SJCRH30 (cell line): ENCODE data around the gene LYRM9. TPM values are rescaled to one million over a fixed set of nuclear protein-coding genes. Genes with fewer than 3 reads are reported as not detected.
A peak's percentile ranks its signal among the peaks of the same experiment; 100 is the strongest.
"Not testable (repeated sequence)": the region's sequence is repeated elsewhere in the genome, so short reads cannot be mapped to it uniquely, and the experiment has no call there.

Experiments
- DNase-seq, 2 experiments: peaks; one replicate each; pipeline ENCODE4 v3.0.0-alpha.2; 2015 to 2020
- H3K27ac ChIP-seq: fragments of 250-450 bp; sonication (Bioruptor Pico); 2 replicates; pipeline ENCODE4 v1.5.1; 2020; ENCODE audit warnings: mild to moderate bottlenecking, moderate library complexity
- H3K27me3 ChIP-seq: fragments of 250-450 bp; sonication (Bioruptor Pico); 2 replicates; pipeline ENCODE4 v1.5.1; 2020; ENCODE audit warnings: mild to moderate bottlenecking, moderate library complexity
- H3K36me3 ChIP-seq: fragments of 250-450 bp; sonication (Bioruptor Pico); 2 replicates; pipeline ENCODE4 v1.5.1; 2020; ENCODE audit warnings: mild to moderate bottlenecking, moderate library complexity
- H3K4me1 ChIP-seq: fragments of 250-450 bp; sonication (Bioruptor Pico); 2 replicates; pipeline ENCODE4 v1.5.1; 2020; ENCODE audit warnings: mild to moderate bottlenecking, moderate library complexity
- H3K4me3 ChIP-seq: fragments of 250-450 bp; sonication (Bioruptor Pico); 2 replicates; pipeline ENCODE4 v1.5.1; 2020; ENCODE audit warnings: mild to moderate bottlenecking, moderate library complexity
- H3K9me3 ChIP-seq: fragments of 250-450 bp; sonication (Bioruptor Pico); replicated peaks from 2 replicates; pipeline ENCODE4 v1.5.1; 2020; ENCODE audit warnings: mild to moderate bottlenecking, moderate library complexity
- total RNA-seq: library from RNA; depleted of rRNA; stranded (reverse); fragments of >200 nt; shearing (Covaris generic); gene quantifications from 2 replicates; pipeline ENCODE4 v1.2.3, GENCODE V29; 2014

LYRM9 gene
- total RNA-seq, 1 experiment from 2014 or later: 0.22 TPM

DNA sequence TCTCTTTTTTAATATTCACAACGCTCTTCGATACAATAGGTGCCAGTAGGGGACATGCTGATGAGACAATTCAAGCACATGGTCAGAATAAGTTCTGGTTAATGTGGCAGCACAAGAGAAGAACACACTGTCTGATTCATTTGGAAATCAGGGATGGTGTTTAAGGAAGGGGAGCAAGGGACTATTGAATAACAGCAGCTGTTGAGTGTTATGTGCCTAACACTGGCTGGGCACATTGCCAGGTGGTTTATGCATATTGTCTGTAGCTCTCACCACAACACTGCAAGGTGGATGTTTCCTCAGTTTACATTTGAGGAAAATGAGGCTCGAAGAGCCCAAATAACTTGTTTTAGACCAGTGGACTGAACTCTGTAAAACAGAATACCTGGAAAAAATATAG is 44.2 kb downstream of the LYRM9 start:
- Histone ChIP-seq H3K4me1 (peaks cover 21% of the 10 kb centered on the region), H3K27me3 (peaks cover 5% of the 10 kb centered on the region; the same call in 1 of the 2 replicates), H3K4me3 (no peak overlapping the region), H3K27ac (no peak overlapping the region), H3K36me3 (no peaks in the 10 kb centered on the region), H3K9me3 (no peaks in the 10 kb centered on the region; the same call in 1 of the 2 replicates)
- DNase-seq: peak; percentile 52 to 79

GRCh38 chr17:27846808-27847307 is 46.3 kb downstream of the LYRM9 start:
- H3K27me3 ChIP-seq, DNase-seq, H3K4me3 ChIP-seq, H3K36me3 ChIP-seq, H3K9me3 ChIP-seq, H3K27ac ChIP-seq: not testable (repeated sequence)
- H3K4me1 ChIP-seq: peaks cover 21% of the 10 kb centered on the region

GRCh38 chr17:27846042-27846655 is 47.0 kb downstream of the LYRM9 start:
- peaks cover 21% of the 10 kb centered on the region for H3K4me1 ChIP-seq
- no peaks in the 10 kb centered on the region for H3K36me3 ChIP-seq
- H3K27ac ChIP-seq: no peak overlapping the region
- H3K27me3 ChIP-seq: 0 out of 2 replicates have a peak, but pooled peaks cover 2% of the 10 kb centered on the region
- H3K9me3 ChIP-seq: no peaks in the 10 kb centered on the region; the same call in 1 of the 2 replicates
- no peak overlapping the region for H3K4me3 ChIP-seq
- DNase-seq: no peak

DNA sequence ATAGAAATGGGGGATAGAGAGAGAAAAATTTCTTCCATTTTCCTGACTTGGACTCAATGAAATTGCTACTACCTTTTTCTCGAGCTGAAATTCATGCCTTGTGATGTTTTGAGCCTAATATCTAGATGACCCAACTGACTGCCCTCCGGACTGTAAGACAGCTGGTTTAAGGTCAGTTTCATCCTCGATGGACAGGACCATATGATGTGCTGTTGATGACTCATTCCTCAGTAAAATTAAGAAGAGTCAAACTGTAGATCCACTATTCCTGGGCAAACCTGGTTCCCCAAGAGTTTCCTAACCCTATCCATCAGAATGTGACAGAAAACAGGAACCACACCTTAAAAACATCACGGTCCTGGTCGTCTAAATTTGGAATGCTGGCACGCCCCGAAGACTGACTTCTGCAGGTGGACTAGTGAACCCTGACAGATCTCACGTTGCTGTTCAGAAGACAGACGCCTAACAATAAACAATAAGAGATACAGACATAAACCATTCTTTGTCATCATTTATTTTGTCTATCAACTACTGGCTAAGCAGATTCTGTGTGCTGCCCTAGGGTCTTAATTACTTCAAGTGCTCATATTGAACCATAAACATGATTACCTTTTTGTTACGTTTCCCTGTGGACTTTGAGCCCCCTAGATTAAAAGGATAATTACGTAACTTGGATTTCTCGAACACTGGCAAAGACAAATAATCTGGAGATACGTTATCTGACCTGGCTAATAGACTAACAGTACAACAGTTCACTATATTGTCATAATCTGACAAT is 47.7 kb downstream of the LYRM9 start:
- Histone ChIP-seq H3K4me3 (no peak overlapping the region), H3K27ac (peak overlapping the region; percentile 29), H3K36me3 (no peaks in the 10 kb centered on the region), H3K27me3 (0 out of 2 replicates have a peak, but pooled peaks cover 2% of the 10 kb centered on the region), H3K9me3 (no peaks in the 10 kb centered on the region; the same call in 1 of the 2 replicates), H3K4me1 (peaks cover 21% of the 10 kb centered on the region)
- DNase-seq: peak; percentile 23 to 58

GRCh38 chr17:27840688-27841087 is 52.5 kb downstream of the LYRM9 start:
- Histone ChIP-seq H3K27me3 (peaks cover 2% of the 10 kb centered on the region; the same call in 1 of the 2 replicates), H3K36me3 (no peaks in the 10 kb centered on the region), H3K4me3 (no peak overlapping the region), H3K9me3 (no peaks in the 10 kb centered on the region; the same call in 1 of the 2 replicates), H3K27ac (no peak overlapping the region), H3K4me1 (peaks cover 11% of the 10 kb centered on the region)
- DNase-seq: no peak

GRCh38 chr17:27840406-27840678 is 52.8 kb downstream of the LYRM9 start:
- H3K36me3 ChIP-seq, H3K27ac ChIP-seq, H3K27me3 ChIP-seq, H3K4me3 ChIP-seq, H3K9me3 ChIP-seq, H3K4me1 ChIP-seq, DNase-seq: not testable (repeated sequence)

DNA sequence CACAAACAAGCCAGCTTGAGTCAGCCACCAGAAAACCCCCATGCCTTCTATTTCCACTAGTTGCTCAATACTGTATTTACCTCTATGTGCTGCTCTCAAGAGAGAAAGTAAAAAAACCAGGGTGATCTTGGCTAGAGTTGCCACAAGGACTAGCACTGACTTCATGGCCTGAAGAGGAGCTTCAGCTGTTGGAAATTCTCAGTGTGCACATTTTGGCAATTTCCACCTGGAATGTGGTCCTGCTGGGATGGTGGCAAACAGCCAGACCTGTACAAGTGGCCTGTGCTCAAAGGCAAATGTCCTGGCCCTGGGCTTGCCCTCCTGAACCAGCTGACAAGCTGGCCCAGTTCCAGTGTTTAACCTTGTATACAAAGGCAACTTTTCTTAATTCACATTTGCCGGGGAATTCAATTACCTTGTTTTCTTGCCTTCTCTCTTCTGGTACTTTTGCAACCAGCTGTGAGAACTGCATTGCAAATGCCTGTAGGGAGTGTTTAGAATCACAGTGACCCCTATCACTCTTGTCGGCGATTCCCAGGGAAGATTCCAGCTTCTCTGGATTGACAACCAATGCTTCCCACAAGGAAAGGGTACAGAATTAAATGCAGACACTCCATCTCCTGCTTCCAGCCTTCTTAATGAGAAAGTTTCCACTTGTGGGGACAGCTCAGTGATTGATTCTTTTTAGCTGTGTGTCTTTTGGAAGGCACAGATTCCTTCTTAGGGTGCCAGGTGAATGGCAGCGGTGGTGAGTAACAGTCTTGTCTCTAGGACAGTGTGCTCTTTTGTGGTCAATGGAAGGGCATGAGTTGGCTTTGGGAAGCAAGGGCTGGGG is 53.4 kb downstream of the LYRM9 start:
- not testable (repeated sequence) for DNase-seq, H3K27ac ChIP-seq, H3K27me3 ChIP-seq, H3K4me3 ChIP-seq, H3K36me3 ChIP-seq, H3K9me3 ChIP-seq, H3K4me1 ChIP-seq

GRCh38 chr17:27838607-27839006 is 54.6 kb downstream of the LYRM9 start:
- not testable (repeated sequence) for H3K9me3 ChIP-seq, H3K27me3 ChIP-seq, H3K27ac ChIP-seq, H3K36me3 ChIP-seq, DNase-seq, H3K4me1 ChIP-seq, H3K4me3 ChIP-seq

DNA sequence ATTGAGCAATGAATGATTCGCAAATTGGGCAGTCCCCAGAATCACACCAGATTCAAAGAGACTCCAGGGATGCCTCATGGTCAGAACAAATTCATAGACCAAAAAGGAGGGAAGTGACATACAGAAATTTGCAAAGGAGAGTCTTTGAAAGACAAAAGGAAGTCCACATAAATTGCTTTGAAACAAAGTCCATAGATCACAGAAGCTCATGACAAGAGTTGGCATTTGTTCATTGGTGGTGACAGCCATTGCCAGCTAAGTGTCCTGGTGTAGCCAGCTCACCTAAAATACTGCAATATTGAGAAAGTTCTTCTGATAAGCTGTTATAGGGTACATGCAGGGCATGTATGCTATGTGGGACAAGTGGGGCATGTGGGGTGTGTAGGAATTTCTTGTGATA is 55.4 kb downstream of the LYRM9 start:
- not testable (repeated sequence) for H3K27me3 ChIP-seq, H3K36me3 ChIP-seq, H3K9me3 ChIP-seq, DNase-seq, H3K27ac ChIP-seq, H3K4me1 ChIP-seq, H3K4me3 ChIP-seq

DNA sequence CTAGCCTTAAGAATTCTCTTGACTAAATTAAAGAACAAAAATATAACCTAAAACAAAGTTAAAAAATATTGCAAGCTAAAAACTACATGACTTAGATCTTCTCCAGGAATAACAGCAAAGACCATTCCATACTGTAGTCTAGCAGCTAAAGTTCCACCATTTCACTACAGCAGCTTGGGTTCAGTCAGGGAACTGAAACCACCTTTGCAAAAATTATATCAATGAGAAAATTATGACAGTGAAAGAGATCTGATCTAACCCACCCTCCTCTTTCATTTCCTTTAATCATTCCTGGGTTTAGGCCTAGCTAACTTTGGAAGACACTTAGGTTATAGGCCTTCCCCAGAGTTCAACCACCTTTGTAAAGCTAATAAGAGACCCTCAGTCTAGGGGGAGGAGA is 56.5 kb downstream of the LYRM9 start:
- Histone ChIP-seq H3K9me3 (no peaks in the 10 kb centered on the region), H3K27ac (no peak overlapping the region), H3K27me3 (no peaks in the 10 kb centered on the region; the same call in 1 of the 2 replicates), H3K36me3 (no peaks in the 10 kb centered on the region), H3K4me1 (no peaks in the 10 kb centered on the region), H3K4me3 (no peak overlapping the region)
- no peak for DNase-seq

- H3K27me3 ChIP-seq: no peaks in the 10 kb centered on the region; the same call in 1 of the 2 replicates
- no peaks in the 10 kb centered on the region for H3K9me3 ChIP-seq
- H3K4me1 ChIP-seq: no peaks in the 10 kb centered on the region
- no peak overlapping the region for H3K4me3 ChIP-seq
- H3K27ac ChIP-seq: no peak overlapping the region
- no peaks in the 10 kb centered on the region for H3K36me3 ChIP-seq
- no peak for DNase-seq
These were observed 58.6 kb downstream of the LYRM9 start for GRCh38 chr17:27834571-27834970.

DNA sequence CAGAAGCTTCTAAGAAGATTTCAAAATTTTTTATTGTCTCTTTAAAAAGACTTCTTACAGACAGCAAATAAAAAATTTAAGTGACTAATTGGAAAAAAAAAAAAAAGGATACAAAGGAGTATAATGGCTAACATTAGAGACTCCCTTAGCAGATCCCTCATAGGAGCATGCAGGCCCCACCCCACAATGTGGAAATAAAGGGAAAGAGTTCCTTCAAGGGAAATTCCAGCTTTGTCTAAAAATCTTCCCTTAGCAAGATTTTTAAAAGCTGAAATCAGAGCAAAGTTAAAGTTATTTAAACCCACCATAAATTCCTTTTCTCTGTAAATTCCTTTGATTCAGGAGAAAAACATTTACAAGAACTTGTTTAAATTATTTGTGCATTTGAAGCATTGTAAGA is 60.3 kb downstream of the LYRM9 start:
- Histone ChIP-seq H3K27ac (no peak overlapping the region), H3K9me3 (no peaks in the 10 kb centered on the region), H3K36me3 (no peaks in the 10 kb centered on the region), H3K4me3 (no peak overlapping the region), H3K27me3 (no peaks in the 10 kb centered on the region; the same call in 1 of the 2 replicates), H3K4me1 (no peaks in the 10 kb centered on the region)
- DNase-seq: no peak

DNA sequence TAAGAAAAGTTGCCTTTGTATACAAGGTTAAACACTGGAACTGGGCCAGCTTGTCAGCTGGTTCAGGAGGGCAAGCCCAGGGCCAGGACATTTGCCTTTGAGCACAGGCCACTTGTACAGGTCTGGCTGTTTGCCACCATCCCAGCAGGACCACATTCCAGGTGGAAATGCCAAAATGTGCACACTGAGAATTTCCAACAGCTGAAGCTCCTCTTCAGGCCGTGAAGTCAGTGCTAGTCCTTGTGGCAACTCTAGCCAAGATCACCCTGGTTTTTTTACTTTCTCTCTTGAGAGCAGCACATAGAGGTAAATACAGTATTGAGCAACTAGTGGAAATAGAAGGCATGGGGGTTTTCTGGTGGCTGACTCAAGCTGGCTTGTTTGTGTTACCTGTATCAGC is 63.3 kb downstream of the LYRM9 start:
- not testable (repeated sequence) for H3K9me3 ChIP-seq, H3K4me1 ChIP-seq
- peak; percentile 66 to 72 for DNase-seq

GRCh38 chr17:27829143-27829711 is 63.9 kb downstream of the LYRM9 start:
- H3K27ac ChIP-seq, H3K36me3 ChIP-seq, H3K27me3 ChIP-seq, H3K4me3 ChIP-seq, DNase-seq, H3K4me1 ChIP-seq, H3K9me3 ChIP-seq: not testable (repeated sequence)

More for the DNA sequence above, 63.3 kb downstream of the LYRM9 start:
- not testable (repeated sequence) for H3K4me3 ChIP-seq, H3K36me3 ChIP-seq, H3K27ac ChIP-seq, H3K27me3 ChIP-seq
